Heart left ventricle (tissue), 16 donors: ENCODE measurements around the gene TRIM74. TPM values are rescaled to one million over a fixed set of nuclear protein-coding genes. Genes with fewer than 3 reads are reported as not detected.
"Not testable (repeated sequence)": the region's sequence is repeated elsewhere in the genome, so short reads cannot be mapped to it uniquely, and the experiment has no call there.

Experiments
- ATAC-seq, 4 donors: fragments of 200-7000 bp; cut with Tn5 transposase; one replicate each; pipeline ENCODE4 v1.9.1; 2020 to 2022; ENCODE audit warnings: moderate library complexity in 4 of 4, mild to moderate bottlenecking in 3 of 4, moderate number of reproducible peaks in 1 of 4
- DNase-seq, 5 donors: peaks; one replicate each; pipeline ENCODE4 v3.0.0-alpha.2; 2020
- H3K27ac ChIP-seq, 12 donors: fragments of 200-600 bp; sonication (generic) in 4 of 12; one replicate each; pipeline versions ENCODE4 v1.5.0 to v1.8.0; 2016 to 2022; ENCODE audit warnings: mild to moderate bottlenecking in 2 of 12
- H3K27me3 ChIP-seq, 9 donors: fragments of 200-600 bp; sonication (generic) in 2 of 9; one replicate each; pipeline versions ENCODE4 v1.5.1 to v1.8.0; 2016 to 2022; ENCODE audit warnings: mild to moderate bottlenecking in 3 of 9
- H3K36me3 ChIP-seq, 9 donors: fragments of 200-600 bp; sonication (generic) in 2 of 9; one replicate each; pipeline versions ENCODE4 v1.5.0 to v1.8.0; 2018 to 2022; ENCODE audit warnings: mild to moderate bottlenecking in 2 of 9
- H3K4me1 ChIP-seq, 12 donors: fragments of 200-600 bp; sonication (generic) in 4 of 12; one replicate each; pipeline versions ENCODE4 v1.5.0 to v1.8.0; 2016 to 2022; ENCODE audit warnings: mild to moderate bottlenecking in 3 of 12
- H3K4me3 ChIP-seq, 12 donors: fragments of 200-600 bp; sonication (generic) in 4 of 12; one replicate each; pipeline versions ENCODE4 v1.5.0 to v1.8.0; 2017 to 2022; ENCODE audit warnings: mild to moderate bottlenecking in 9 of 12, moderate library complexity in 4 of 12
- H3K9me3 ChIP-seq, 12 donors: fragments of 200-600 bp; sonication (generic) in 4 of 12; one replicate each; pipeline versions ENCODE4 v1.5.0 to v1.8.0; 2016 to 2022; ENCODE audit warnings: mild to moderate bottlenecking in 1 of 12
- WGBS, 4 donors: extraction: QIAGEN DNeasy Blood & Tissue Kit in 2 of 4; methylation state at CpG; one replicate each; pipeline versions ENCODE4 v1.1.5 to v1.1.7; 2013 to 2018; 5-methylcytosine and 5-hydroxymethylcytosine counted together
- intact Hi-C, 10 donors: fragments of 100-400 bp; cut with DNase I; formaldehyde crosslinking; loops; one replicate each; pipeline versions ENCODE4 v1.11.1 to v1.14.2; 2022
- polyA plus RNA-seq, 2 donors: library from polyadenylated mRNA; stranded (reverse); fragments of 200-250 nt; gene quantifications; one replicate each; pipeline ENCODE4 v1.2.3, GENCODE V29; 2013
- total RNA-seq, 9 donors: library from RNA; depleted of rRNA in 2 of 9; stranded (reverse); fragments of >200 nt in 2 of 9; fragmentation: NEBNext Ultra II Directional in 3 of 9; extraction: Animal tissue kit (Norgen Biotek cat#: 25700) in 3 of 9; gene quantifications; one replicate each; pipeline versions ENCODE4 v1.1.0 to v1.2.4, GENCODE V29; 2016 to 2023
- donor health status: ischemic (EF 13 %, LVEDD 7.1; RV severe dilation, severe dysfunction).
- donor health status: healthy with polysubstance abuse.
- donor health status: DM: no; HTN: yes; CAD: no.
- donor health status: DM: no; HTN: no; CAD: no.
- donor health status: ischemic (EF 25% LVEDD 6.9; RV normal size, moderate dysfunction).
- donor health status: ischemic (EF 25% LVEDD 5.7; RV mildly dilated, moderate dysfunction).
- donor health status: healthy.
- donor health status: DM: yes; HTN: yes; CAD: no.
- donor health status: ischemic (EF 35%, LVEDD 5.7; RV mildly dilated, moderate dysfunction).
- donor health status: nonischemic (EF 11% LVEDD 7.7; RV severe dilation, severe dysfunction).
- donor health status: DM: yes; HTN: yes; CAD: no.
- donor health status: PGD.
- donor health status: ischemic (EF 29% LVEDD 5.4; RV normal size, mild dysfunction).
- donor health status: nonischemic (EF 23%, LVEDD 6.1; RV moderate dilation, normal function).

The TRIM74 gene
- total and polyA plus RNA-seq, 11 donors = 0.06 to 1.7 (median 0.46) TPM; not detected in 6

DNA sequence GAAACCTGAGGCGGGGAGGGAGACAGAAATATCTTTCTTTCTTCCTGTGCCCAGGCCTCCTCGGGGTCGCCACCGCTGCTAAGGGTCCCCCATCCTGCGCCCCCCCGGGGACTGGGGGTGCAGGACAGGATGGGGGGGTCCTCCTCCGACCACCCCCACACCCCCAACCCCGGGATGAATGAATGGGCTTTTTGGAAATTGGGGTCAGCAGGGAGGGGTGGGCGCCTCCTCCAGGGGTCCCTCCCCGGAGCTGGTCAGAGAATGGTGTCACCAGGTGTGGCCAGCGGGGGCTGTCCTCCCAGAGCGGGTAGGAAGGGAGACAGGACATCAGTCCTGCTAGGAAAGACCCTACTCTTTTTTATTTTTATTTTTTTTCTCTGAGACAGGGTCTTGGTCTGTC is 7.2 kb upstream of the TRIM74 start:
- H3K36me3 ChIP-seq, H3K27me3 ChIP-seq, intact Hi-C loops, H3K4me3 ChIP-seq, H3K4me1 ChIP-seq, H3K9me3 ChIP-seq, H3K27ac ChIP-seq: not testable (repeated sequence)
- 90 to 96% (median 93%) methylated on average over 2 to 3 of the region's 12 CpGs; no CpG with 5 or more reads in 1 of the 4 donors for WGBS, 4 donors
- DNase-seq = peak in 3 of 5 donors; percentile 9 to 13 (median 12)
- ATAC-seq = peak in 1 of 4 donors; percentile 16

GRCh38 chr7:72975656-72976286 is 6.5 kb upstream of the TRIM74 start:
- H3K36me3 ChIP-seq, H3K9me3 ChIP-seq, H3K4me3 ChIP-seq, H3K27me3 ChIP-seq, intact Hi-C loops, H3K27ac ChIP-seq, H3K4me1 ChIP-seq: not testable (repeated sequence)
- DNase-seq (peak in 4 of 5 donors; percentile 10 to 45 (median 18)), ATAC-seq (peak in 1 of 4 donors; percentile 29)
- 86 to 100% (median 87%) methylated on average over 1 to 13 of the region's 55 CpGs for WGBS, 4 donors

DNA sequence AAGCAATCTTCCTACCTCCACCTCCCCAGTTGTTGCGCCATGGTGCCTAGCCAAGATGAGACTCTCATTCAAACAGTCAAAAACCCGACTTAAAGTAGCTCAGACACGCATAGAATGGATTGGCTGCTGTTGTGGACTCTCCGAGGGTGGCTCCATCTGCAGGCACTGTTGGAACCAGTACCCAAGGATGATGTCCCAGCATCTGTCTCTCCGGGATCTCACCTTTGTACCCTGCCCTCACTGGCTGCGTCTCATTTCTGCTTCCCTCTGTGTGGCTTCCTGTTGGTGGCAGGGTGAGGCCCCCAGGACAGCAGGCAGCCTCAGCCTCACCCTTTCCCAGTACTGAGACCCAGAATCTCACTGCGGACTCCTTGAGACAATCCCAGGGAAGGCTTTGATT is 5.5 kb upstream of the TRIM74 start:
- ATAC-seq, H3K27ac ChIP-seq, H3K4me1 ChIP-seq, H3K36me3 ChIP-seq, H3K27me3 ChIP-seq, H3K4me3 ChIP-seq, H3K9me3 ChIP-seq, intact Hi-C loops: not testable (repeated sequence)
- peak in 1 of 5 donors; percentile 7 for DNase-seq
- WGBS, 4 donors = 91 to 93% methylated on average over 3 to 4 of the region's 7 CpGs; no CpG with 5 or more reads in 2 of the 4 donors

GRCh38 chr7:72971505-72971904 is 2.2 kb upstream of the TRIM74 start:
- H3K4me1 ChIP-seq, H3K27ac ChIP-seq, H3K9me3 ChIP-seq, H3K4me3 ChIP-seq, H3K36me3 ChIP-seq, intact Hi-C loops, DNase-seq, H3K27me3 ChIP-seq: not testable (repeated sequence)
- ATAC-seq = peak in 3 of 4 donors; percentile 19 to 25 (median 20)
- no CpG with 5 or more reads among the region's 6 CpGs for WGBS, 4 donors

GRCh38 chr7:72969688-72970087 is 422 bp upstream of the TRIM74 start:
- H3K9me3 ChIP-seq, H3K27ac ChIP-seq, H3K36me3 ChIP-seq, intact Hi-C loops, H3K27me3 ChIP-seq, H3K4me1 ChIP-seq, H3K4me3 ChIP-seq: not testable (repeated sequence)
- ATAC-seq = peak in 1 of 4 donors; percentile 7
- peak in 1 of 5 donors; percentile 3 for DNase-seq
- WGBS, 4 donors = 43 to 44% methylated on average over 16 to 19 of the region's 29 CpGs; no CpG with 5 or more reads in 2 of the 4 donors

GRCh38 chr7:72966892-72967291 is 2.4 kb downstream of the TRIM74 start:
- H3K27me3 ChIP-seq, H3K4me3 ChIP-seq, H3K27ac ChIP-seq, H3K36me3 ChIP-seq, H3K4me1 ChIP-seq, intact Hi-C loops, H3K9me3 ChIP-seq: not testable (repeated sequence)
- DNase-seq (peak in 3 of 5 donors; percentile 4 to 52 (median 15)), ATAC-seq (peak in 3 of 4 donors; percentile 13 to 47 (median 34))
- WGBS, 4 donors = 40 to 76% (median 69%) methylated on average over 2 of the region's 3 CpGs; no CpG with 5 or more reads in 1 of the 4 donors

GRCh38 chr7:72965186-72965975 is 3.9 kb downstream of the TRIM74 start:
- H3K27me3 ChIP-seq, DNase-seq, H3K4me1 ChIP-seq, H3K27ac ChIP-seq, H3K9me3 ChIP-seq, H3K4me3 ChIP-seq, intact Hi-C loops, H3K36me3 ChIP-seq: not testable (repeated sequence)
- no CpG with 5 or more reads among the region's 31 CpGs for WGBS, 4 donors
- peak in 2 of 4 donors; percentile 7 to 12 for ATAC-seq

DNA sequence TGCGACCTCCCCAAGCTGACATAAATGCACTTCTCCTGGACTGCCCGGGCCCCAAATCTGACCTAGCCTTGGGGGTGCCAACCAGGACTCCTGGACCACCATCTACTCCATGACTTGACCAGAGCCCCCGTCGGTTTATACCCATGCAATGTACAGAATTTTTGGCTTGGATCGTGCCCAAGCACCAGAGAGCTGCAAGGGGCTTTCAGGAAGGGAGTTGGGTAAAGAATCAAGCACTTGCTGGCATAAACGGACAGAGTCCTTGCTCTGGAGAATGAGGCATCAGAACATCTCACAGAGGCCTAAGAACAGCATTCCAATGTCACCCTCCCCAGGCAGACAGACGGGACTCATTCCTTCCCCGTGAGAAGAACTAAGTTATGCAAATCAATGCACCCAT is 6.2 kb downstream of the TRIM74 start:
- ATAC-seq, H3K27ac ChIP-seq, H3K27me3 ChIP-seq, H3K4me1 ChIP-seq, H3K36me3 ChIP-seq, H3K9me3 ChIP-seq, H3K4me3 ChIP-seq, intact Hi-C loops, DNase-seq: not testable (repeated sequence)
- 83% methylated on average over 4 of the region's 8 CpGs; no CpG with 5 or more reads in 2 of the 4 donors for WGBS, 4 donors

GRCh38 chr7:72961346-72961650 is 8.0 kb downstream of the TRIM74 start:
- H3K36me3 ChIP-seq, DNase-seq, H3K4me1 ChIP-seq, H3K4me3 ChIP-seq, H3K27ac ChIP-seq, intact Hi-C loops, H3K27me3 ChIP-seq, H3K9me3 ChIP-seq: not testable (repeated sequence)
- peak in 1 of 4 donors; percentile 4 for ATAC-seq
- no CpG with 5 or more reads among the region's 9 CpGs for WGBS, 4 donors

- DNase-seq, H3K9me3 ChIP-seq, H3K27me3 ChIP-seq, H3K36me3 ChIP-seq, H3K4me1 ChIP-seq, H3K27ac ChIP-seq, intact Hi-C loops, H3K4me3 ChIP-seq: not testable (repeated sequence)
- WGBS, 4 donors = no CpG with 5 or more reads among the region's 20 CpGs
- ATAC-seq = peak; percentile 40 to 76 (median 69)
Measured at GRCh38 chr7:72960626-72961345, 8.5 kb downstream of the TRIM74 start.

GRCh38 chr7:72960029-72960428 is 9.2 kb downstream of the TRIM74 start:
- H3K4me1 ChIP-seq, H3K27ac ChIP-seq, DNase-seq, H3K4me3 ChIP-seq, H3K9me3 ChIP-seq, intact Hi-C loops, H3K27me3 ChIP-seq, H3K36me3 ChIP-seq: not testable (repeated sequence)
- 64 to 75% methylated on average over 4 of the region's 18 CpGs; no CpG with 5 or more reads in 2 of the 4 donors for WGBS, 4 donors
- peak in 1 of 4 donors; percentile 3 for ATAC-seq
